Sigmoid colon (tissue), 7 donors: ENCODE results near the gene IQCM. TPM values are rescaled to one million over a fixed set of nuclear protein-coding genes. Genes with fewer than 3 reads are reported as not detected.

Source experiments
- DNase-seq: peaks from one replicate; pipeline ENCODE4 v3.0.0-alpha.2; 2019
- H3K27ac ChIP-seq, 4 donors: fragments of 200-600 bp; sonication (generic); one replicate each; pipeline ENCODE4 v1.5.1; 2016 to 2019; ENCODE audit warnings: mild to moderate bottlenecking in 1 of 4
- H3K27me3 ChIP-seq, 3 donors: fragments of 200-600 bp; sonication (generic); one replicate each; pipeline ENCODE4 v1.5.1; 2019; ENCODE audit warnings: mild to moderate bottlenecking in 1 of 3
- H3K36me3 ChIP-seq, 4 donors: fragments of 200-600 bp; sonication (generic); one replicate each; pipeline ENCODE4 v1.5.1; 2016 to 2019
- H3K4me1 ChIP-seq, 4 donors: fragments of 200-600 bp; sonication (generic); one replicate each; pipeline ENCODE4 v1.5.1; 2017 to 2019
- H3K4me3 ChIP-seq, 4 donors: fragments of 200-600 bp; sonication (generic); one replicate each; pipeline ENCODE4 v1.5.1; 2017 to 2019; ENCODE audit warnings: mild to moderate bottlenecking in 2 of 4, moderate library complexity in 1 of 4
- H3K9me3 ChIP-seq, 4 donors: fragments of 200-600 bp in 3 of 4; sonication (generic) in 3 of 4; one replicate each; pipeline versions ENCODE4 v1.5.1 to v1.6.1; 2013 to 2019
- CTCF ChIP-seq, 4 experiments: fragments of 450-650 bp in 3 of 4; fragments of 200-600 bp in 1 of 4; IDR thresholded peaks; one replicate each; pipeline ENCODE4 v1.5.1; 2016 to 2019; ENCODE audit warnings: antibody characterized with exemption in 4 of 4, mild to moderate bottlenecking in 3 of 4, moderate library complexity in 2 of 4
- EP300 ChIP-seq, 4 donors: sonication (generic); formaldehyde crosslinking; IDR thresholded peaks; one replicate each; pipeline ENCODE4 v1.6.1; 2017; ENCODE audit warnings: antibody characterized with exemption in 4 of 4
- POLR2A ChIP-seq, 2 donors: fragments of 450-650 bp; IDR thresholded peaks; one replicate each; pipeline ENCODE4 v1.6.1; 2016; ENCODE audit warnings: antibody characterized with exemption in 2 of 2, mild to moderate bottlenecking in 2 of 2, moderate library complexity in 2 of 2
- POLR2AphosphoS5 ChIP-seq, 4 donors: sonication (generic); formaldehyde crosslinking; IDR thresholded peaks; one replicate each; pipeline ENCODE4 v1.6.1; 2017; ENCODE audit warnings: antibody characterized with exemption in 4 of 4
- WGBS, 2 donors: extraction: QIAGEN DNeasy Blood & Tissue Kit; methylation state at CpG; one replicate each; pipeline ENCODE4 v1.1.7; 2013; 5-methylcytosine and 5-hydroxymethylcytosine counted together
- intact Hi-C: fragments of 100-400 bp; cut with DNase I; formaldehyde crosslinking; loops from one replicate; pipeline ENCODE4 v1.15.1; 2023
- polyA plus RNA-seq, 3 donors: library from polyadenylated mRNA; stranded (reverse); fragments of 200-250 nt; gene quantifications; one replicate each; pipeline ENCODE4 v1.2.3, GENCODE V29; 2013
- total RNA-seq, 4 donors: library from RNA; depleted of rRNA; stranded (reverse); fragments of >200 nt; gene quantifications; one replicate each; pipeline ENCODE4 v1.1.0, GENCODE V29; 2016
- donor health status: healthy with polysubstance abuse.
- donor health status: Bipolar disorder and iron deficiency.
- donor health status: healthy.

Gene IQCM
- total and polyA plus RNA-seq, 7 donors = 0.41 to 1.2 TPM; not detected in 5

GRCh38 chr4:149311076-149311475 lies 504.6 kb downstream of the IQCM start:
- no peak for TF ChIP-seq EP300 (IDR thresholded peaks at IDR 0.05)
- no peak for TF ChIP-seq POLR2A (IDR thresholded peaks at IDR 0.05)
- TF ChIP-seq POLR2AphosphoS5 (IDR thresholded peaks at IDR 0.05) = no peak
- no peak for TF ChIP-seq CTCF (IDR thresholded peaks at IDR 0.05)
- Histone ChIP-seq H3K36me3 (no peaks in the 10 kb centered on the region), H3K9me3 (no peaks in the 10 kb centered on the region), H3K4me1 (no peaks in the 10 kb centered on the region), H3K27me3 (no peaks in the 10 kb centered on the region), H3K4me3 (no peak overlapping the region), H3K27ac (no peak overlapping the region)
- intact Hi-C loops = no loop called here
- 76 to 84% methylated on average over 4 of the region's 4 CpGs for WGBS, 2 donors
- DNase-seq = no peak

GRCh38 chr4:149306537-149306936 lies 509.1 kb downstream of the IQCM start:
- H3K36me3 ChIP-seq = no peaks in the 10 kb centered on the region
- TF ChIP-seq CTCF (IDR thresholded peaks at IDR 0.05) (no peak), POLR2A (IDR thresholded peaks at IDR 0.05) (no peak), POLR2AphosphoS5 (IDR thresholded peaks at IDR 0.05) (no peak), EP300 (IDR thresholded peaks at IDR 0.05) (no peak)
- H3K4me3 ChIP-seq = no peak overlapping the region
- no peaks in the 10 kb centered on the region for H3K27me3 ChIP-seq
- no peak overlapping the region for H3K27ac ChIP-seq
- DNase-seq = no peak
- H3K4me1 ChIP-seq = no peaks in the 10 kb centered on the region
- H3K9me3 ChIP-seq = no peaks in the 10 kb centered on the region
- intact Hi-C loops = no loop called here
